ENCODE data around the gene GUCY1A1.

GRCh38 chr4:155724731-155725130 is 58.1 kb downstream of the GUCY1A1 start:
- TF ChIP-seq POLR2A (IDR thresholded peaks at IDR 0.05; ENCODE audit: low read depth, low read length) (no peak), CTCF (conservative IDR thresholded peaks at IDR 0.05; ENCODE audit: low read depth, low read length) (no peak), CHD1 (IDR thresholded peaks at IDR 0.05; ENCODE audit: low read depth, low read length) (no peak), USF2 (IDR thresholded peaks at IDR 0.05; ENCODE audit: low read depth, low read length) (no peak), FOS (IDR thresholded peaks at IDR 0.05; ENCODE audit: low read depth, low read length) (no peak), CEBPB (IDR thresholded peaks at IDR 0.05; ENCODE audit: low read depth, low read length) (no peak)
